ENCODE results near the gene PELI1. TPM values are rescaled to one million over a fixed set of nuclear protein-coding genes. Genes with fewer than 3 reads are reported as not detected.

Gene PELI1
- total and polyA plus RNA-seq, 2 of the 8 experiments (the other 6 are each of a cell fraction or from before 2014, with no cell fraction given) = 21.8 to 57.1 TPM

DNA sequence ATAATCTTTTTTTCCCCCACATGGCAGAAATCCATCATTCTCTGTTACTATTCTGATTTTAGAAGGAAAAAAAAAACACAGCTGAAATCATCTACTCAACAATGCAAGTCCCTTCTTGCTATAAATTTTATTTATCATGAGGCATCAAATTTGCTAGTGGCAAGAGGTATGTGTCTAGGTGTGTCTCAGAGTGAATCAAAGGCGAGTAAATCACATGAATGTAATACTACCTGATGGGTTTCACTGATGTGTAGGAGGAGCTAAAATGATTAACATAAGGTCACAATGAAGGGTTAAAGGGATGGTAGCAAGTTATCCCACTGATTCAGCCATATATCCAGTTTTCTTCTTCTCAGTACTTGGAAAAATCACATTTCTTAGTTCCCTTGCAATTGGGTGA lies 24.5 kb upstream of the PELI1 start:
- no peak for DNase-seq (ENCODE audit: low read depth in 1 of 2, low spot score in 2 of 2)
- no peak for FAIRE-seq
- TF ChIP-seq FOSL1 (IDR thresholded peaks at IDR 0.05; ENCODE audit: insufficient read depth, low read depth, low read length) (no peak), CREB1 (IDR thresholded peaks at IDR 0.05) (no peak), NRF1 (IDR thresholded peaks at IDR 0.05; ENCODE audit: low read depth, low read length) (no peak), JUN (IDR thresholded peaks at IDR 0.05; ENCODE audit: low read depth, low read length) (no peak), TCF12 (IDR thresholded peaks at IDR 0.05; ENCODE audit: low read depth, low read length) (no peak), RAD21 (IDR thresholded peaks at IDR 0.05 in 1 of 2, conservative IDR thresholded peaks at IDR 0.05 in 1 of 2; ENCODE audit: low read depth in 2 of 2, low read length in 2 of 2) (no peak), EP300 (IDR thresholded peaks at IDR 0.05; ENCODE audit: borderline replicate concordance in 1 of 2, low read depth in 2 of 2, low read length in 2 of 2) (no peak), SIN3A (conservative IDR thresholded peaks at IDR 0.05 in 1 of 2, IDR thresholded peaks at IDR 0.05 in 1 of 2; ENCODE audit: low read depth in 1 of 2, low read length in 2 of 2) (no peak), BRCA1 (IDR thresholded peaks at IDR 0.05; ENCODE audit: low read depth, low read length) (no peak)
- TF ChIP-seq, protein P1, sequence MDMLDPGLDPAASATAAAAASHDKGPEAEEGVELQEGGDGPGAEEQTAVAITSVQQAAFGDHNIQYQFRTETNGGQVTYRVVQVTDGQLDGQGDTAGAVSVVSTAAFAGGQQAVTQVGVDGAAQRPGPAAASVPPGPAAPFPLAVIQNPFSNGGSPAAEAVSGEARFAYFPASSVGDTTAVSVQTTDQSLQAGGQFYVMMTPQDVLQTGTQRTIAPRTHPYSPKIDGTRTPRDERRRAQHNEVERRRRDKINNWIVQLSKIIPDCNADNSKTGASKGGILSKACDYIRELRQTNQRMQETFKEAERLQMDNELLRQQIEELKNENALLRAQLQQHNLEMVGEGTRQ (IDR thresholded peaks at IDR 0.05; ENCODE audit: low read length) = no peak

More for the DNA sequence above, 24.5 kb upstream of the PELI1 start:
- POLR2A ChIA-PET (ENCODE audit: partially characterized antibody) = interaction anchor here (0.7 to 1.2 kb wide), 2 partner anchors 13 to 35 kb away, joined by 3 read pairs; no protein-coding TSS in a partner anchor
- H2BK15ac ChIP-seq (ENCODE audit: low read length) = no peak overlapping the region
- H3K9me3 ChIP-seq (ENCODE audit: insufficient read depth in 2 of 2, low read depth in 1 of 2, low read length in 1 of 2) = no peaks in the 10 kb centered on the region
- no peak overlapping the region for H3K4me2 ChIP-seq (ENCODE audit: insufficient read depth in 1 of 2, low read depth in 2 of 2, low read length in 2 of 2)
- CTCF ChIA-PET (ENCODE audit: partially characterized antibody) = interaction anchor here (1.0 to 1.5 kb wide), 3 partner anchors 11 to 119 kb away, joined by 3 to 4 read pairs (median 3); no protein-coding TSS in a partner anchor
- no peaks in the 10 kb centered on the region for H4K20me1 ChIP-seq (replicated peaks in 1 of 2; ENCODE audit: control insufficient read depth in 1 of 2, insufficient read depth in 2 of 2, low read length in 2 of 2)
- H3K4me1 ChIP-seq (replicated peaks in 1 of 4; ENCODE audit: control insufficient read depth in 3 of 4, insufficient read depth in 4 of 4, low read length in 3 of 4) = peaks cover 0 to 5% (median 2%) of the 10 kb centered on the region in 4 experiments; a peak in 2 of 7 replicates
- H3K27ac ChIP-seq (ENCODE audit: low read depth, low read length) = no peak overlapping the region
- H3K23ac ChIP-seq (ENCODE audit: insufficient read length) = no peak overlapping the region
- no peak overlapping the region for H2AFZ ChIP-seq (ENCODE audit: low read length)
- no peaks in the 10 kb centered on the region for H3K23me2 ChIP-seq (ENCODE audit: low read depth, low read length)
- H3K9ac ChIP-seq (replicated peaks in 1 of 4; ENCODE audit: extremely low read depth in 1 of 4, low read depth in 3 of 4, low read length in 3 of 4) = no peak overlapping the region
- H3K36me3 ChIP-seq (ENCODE audit: control insufficient read depth in 2 of 4, insufficient read depth in 4 of 4, low read length in 3 of 4) = no peaks in the 10 kb centered on the region
- no peak overlapping the region for H3K14ac ChIP-seq (ENCODE audit: insufficient read length)
- H4K91ac ChIP-seq (replicated peaks; ENCODE audit: insufficient read length, low read length) = no peak overlapping the region
- 94% methylated on average over 1 of the region's 1 CpG; no CpG with 5 or more reads in 1 of the 2 experiments for WGBS, 2 experiments (ENCODE audit: extremely low coverage in 1 of 2, insufficient coverage in 1 of 2, insufficient read length in 1 of 2, insufficient replicate concordance in 2 of 2, low coverage in 1 of 2, low lambda C conversion rate in 2 of 2, missing lambda C conversion rate in 1 of 2)
- H4K5ac ChIP-seq (ENCODE audit: insufficient read length, low read depth, low read length) = no peak overlapping the region
- no peak overlapping the region for H2AK5ac ChIP-seq (ENCODE audit: low read depth, low read length)
- peaks cover 0 to 1% (median 0%) of the 10 kb centered on the region in 4 experiments; a peak in 1 of 7 replicates for H3K27me3 ChIP-seq (replicated peaks in 1 of 4; ENCODE audit: control insufficient read depth in 3 of 4, extremely low read depth in 1 of 4, insufficient read depth in 3 of 4, low read length in 3 of 4)
- no peak overlapping the region for H3K4ac ChIP-seq (replicated peaks; ENCODE audit: insufficient read length, low read depth, low read length)
- no peak overlapping the region for H2BK120ac ChIP-seq (replicated peaks; ENCODE audit: low read depth, low read length)
- H2BK5ac ChIP-seq (ENCODE audit: low read depth, low read length) = no peak overlapping the region
- no peak overlapping the region for H3K56ac ChIP-seq (replicated peaks; ENCODE audit: insufficient read length, low read depth, low read length)
- no peaks in the 10 kb centered on the region for H3K79me2 ChIP-seq (ENCODE audit: control insufficient read depth in 1 of 2, insufficient read depth in 2 of 2, low read length in 2 of 2)
- H2BK20ac ChIP-seq (ENCODE audit: low read length) = no peak overlapping the region
- H3K18ac ChIP-seq (ENCODE audit: extremely low read depth, low read length) = no peak overlapping the region
- no peaks in the 10 kb centered on the region for H3K79me1 ChIP-seq (ENCODE audit: low read depth, low read length)
- no peak overlapping the region for H2BK12ac ChIP-seq (ENCODE audit: low read depth, low read length)
- no peak overlapping the region for H3K4me3 ChIP-seq (ENCODE audit: extremely low read depth in 1 of 4, insufficient read depth in 2 of 4, low read depth in 3 of 4, low read length in 4 of 4)
- H4K8ac ChIP-seq (ENCODE audit: extremely low read depth, insufficient read depth, low read length) = no peak overlapping the region
